CD14-positive monocyte (primary cell): ENCODE measurements around the gene ASIC2. TPM values are rescaled to one million over a fixed set of nuclear protein-coding genes. Genes with fewer than 3 reads are reported as not detected.

ENCODE experiments used
- DNase-seq, 3 donors: peaks; one replicate each; pipeline ENCODE4 v3.0.0-alpha.2; 2011 to 2022
- H2AFZ ChIP-seq: 2 replicates; pipeline ENCODE4 v1.6.0; 2012; ENCODE audit warnings: mild to moderate bottlenecking, low read depth, low read length, inconsistent platforms; ENCODE audit not compliant: insufficient read depth, poor library complexity, severe bottlenecking
- H3K27ac ChIP-seq, 2 donors: 1 replicate in 1 of 2; 2 replicates in 1 of 2; pipeline ENCODE4 v1.5.1; 2012 to 2013; ENCODE audit warnings: low read length in 2 of 2, control low read depth in 1 of 2, inconsistent platforms in 1 of 2, low read depth in 1 of 2, mild to moderate bottlenecking in 1 of 2
- H3K27me3 ChIP-seq, 2 donors: one replicate each; pipeline versions ENCODE4 v1.6.0 to v1.6.1; 2011 to 2013; ENCODE audit warnings: low read length in 2 of 2; ENCODE audit not compliant: control insufficient read depth in 2 of 2, insufficient read depth in 2 of 2
- H3K36me3 ChIP-seq, 2 donors: replicated peaks in 1 of 2; 1 replicate in 1 of 2; 2 replicates in 1 of 2; pipeline versions ENCODE4 v1.5.1 to v1.6.1; 2012 to 2013; ENCODE audit warnings: low read length in 2 of 2, control low read depth in 1 of 2, inconsistent platforms in 1 of 2, mild to moderate bottlenecking in 1 of 2; ENCODE audit not compliant: insufficient read depth in 2 of 2, control insufficient read depth in 1 of 2
- H3K4me1 ChIP-seq, 2 donors: 1 replicate in 1 of 2; 2 replicates in 1 of 2; pipeline versions ENCODE4 v1.5.1 to v1.6.1; 2012 to 2013; ENCODE audit warnings: low read length in 2 of 2, control low read depth in 1 of 2, inconsistent platforms in 1 of 2, mild to moderate bottlenecking in 1 of 2, moderate library complexity in 1 of 2; ENCODE audit not compliant: insufficient read depth in 2 of 2, control insufficient read depth in 1 of 2
- H3K4me2 ChIP-seq: replicated peaks from 2 replicates; pipeline ENCODE3; 2012; ENCODE audit warnings: low read length, moderate library complexity, mild to moderate bottlenecking; ENCODE audit not compliant: poor library complexity, severe bottlenecking; ENCODE audit errors: extremely low read depth
- H3K4me3 ChIP-seq, 3 experiments: fragments of 200-600 bp in 1 of 3; sonication (generic) in 1 of 3; replicated peaks in 1 of 3; 1 replicate in 2 of 3; 2 replicates in 1 of 3; pipeline ENCODE4 v1.5.1; 2011 to 2013; ENCODE audit warnings: low read length in 3 of 3, mild to moderate bottlenecking in 3 of 3, control low read depth in 2 of 3, low read depth in 2 of 3, inconsistent platforms in 1 of 3, moderate library complexity in 1 of 3
- H3K79me2 ChIP-seq: 2 replicates; pipeline ENCODE4 v1.6.0; 2012; ENCODE audit warnings: mild to moderate bottlenecking, control low read depth, inconsistent platforms, low read length, moderate library complexity; ENCODE audit not compliant: insufficient read depth
- H3K9ac ChIP-seq: 2 replicates; pipeline ENCODE4 v1.6.0; 2017; ENCODE audit warnings: low read length, mild to moderate bottlenecking; ENCODE audit not compliant: insufficient read depth, poor library complexity, severe bottlenecking
- H3K9me3 ChIP-seq, 2 donors: replicated peaks in 1 of 2; 1 replicate in 1 of 2; 2 replicates in 1 of 2; pipeline versions ENCODE4 v1.5.1 to v1.6.1; 2012 to 2013; ENCODE audit warnings: low read length in 2 of 2, control low read depth in 1 of 2; ENCODE audit not compliant: control insufficient read depth in 1 of 2, insufficient read depth in 1 of 2
- H4K20me1 ChIP-seq: 2 replicates; pipeline ENCODE4 v1.6.0; 2012; ENCODE audit warnings: mild to moderate bottlenecking, low read length, control low read depth, moderate library complexity; ENCODE audit not compliant: insufficient read depth
- H3K27ac Mint-ChIP-seq, 7 donors: one replicate each; pipeline ENCODE4 v1.8.0; 2020; ENCODE audit warnings: mild to moderate bottlenecking in 7 of 7, mixed read lengths in 7 of 7, moderate library complexity in 6 of 7, inconsistent platforms in 2 of 7
- H3K27me3 Mint-ChIP-seq, 3 donors: one replicate each; pipeline ENCODE4 v1.8.0; 2021 to 2022; ENCODE audit warnings: low read depth in 3 of 3, mild to moderate bottlenecking in 3 of 3, mixed read lengths in 3 of 3, moderate library complexity in 3 of 3, inconsistent platforms in 1 of 3
- H3K36me3 Mint-ChIP-seq, 2 donors: one replicate each; pipeline ENCODE4 v1.8.0; 2020; ENCODE audit warnings: mixed read lengths in 2 of 2, inconsistent platforms in 1 of 2, mild to moderate bottlenecking in 1 of 2
- H3K4me1 Mint-ChIP-seq: one replicate; pipeline ENCODE4 v1.8.0; 2020; ENCODE audit warnings: mild to moderate bottlenecking, mixed read lengths
- H3K4me3 Mint-ChIP-seq, 2 donors: one replicate each; pipeline ENCODE4 v1.8.0; 2020; ENCODE audit warnings: mild to moderate bottlenecking in 2 of 2, mixed read lengths in 2 of 2, moderate library complexity in 1 of 2
- H3K9me3 Mint-ChIP-seq, 7 donors: one replicate each; pipeline ENCODE4 v1.8.0; 2020 to 2022; ENCODE audit warnings: mixed read lengths in 7 of 7, mild to moderate bottlenecking in 6 of 7, moderate library complexity in 6 of 7, inconsistent platforms in 2 of 7
- CTCF ChIP-seq: fragments of 200-600 bp; IDR thresholded peaks from one replicate; pipeline ENCODE4 v1.8.0; 2022; ENCODE audit warnings: antibody characterized with exemption, mild to moderate bottlenecking
- WGBS: methylation state at CpG from one replicate; pipeline ENCODE4 v1.1.5; 2013; ENCODE audit warnings: missing lambda C conversion rate; ENCODE audit not compliant: insufficient coverage; 5-methylcytosine and 5-hydroxymethylcytosine counted together
- intact Hi-C, 2 donors: fragments of 100-400 bp; cut with micrococcal nuclease; formaldehyde crosslinking; loops; one replicate each; pipeline versions ENCODE4 v1.15.0 to v1.15.1; 2023
- polyA plus RNA-seq, 3 donors: library from polyadenylated mRNA; depleted of rRNA in 1 of 3; unstranded in 2 of 3; stranded (reverse) in 1 of 3; fragments of 300-500 nt in 2 of 3; fragments of >200 nt in 1 of 3; fragmentation: Illumina TruSeq in 2 of 3; gene quantifications; 1 replicate in 2 of 3; 2 replicates in 1 of 3; pipeline ENCODE4 v1.2.3, GENCODE V29; 2012 to 2021

Gene ASIC2
- polyA plus RNA-seq, 3 donors = not detected

- H3K4me3 Mint-ChIP-seq = no peak overlapping the region
- TF ChIP-seq CTCF = no peak
- no peak overlapping the region for H3K4me2 ChIP-seq
Measured at GRCh38 chr17:33137426-33137825, 155.7 kb downstream of the ASIC2 start.

GRCh38 chr17:33135691-33136090, 157.4 kb downstream of the ASIC2 start:
- H3K4me2 ChIP-seq = no peak overlapping the region
- H3K79me2 ChIP-seq = no peaks in the 10 kb centered on the region
- Mint-ChIP-seq H3K4me1 (no peaks in the 10 kb centered on the region), H3K36me3 (no peaks in the 10 kb centered on the region), H3K9me3 (peaks cover 0 to 5% (median 0%) of the 10 kb centered on the region in 7 donors), H3K4me3 (no peak overlapping the region), H3K27ac (no peak overlapping the region), H3K27me3 (peaks cover 0 to 8% (median 1%) of the 10 kb centered on the region in 3 donors)
- no peak overlapping the region for H3K9ac ChIP-seq
- no peak overlapping the region for H3K27ac ChIP-seq
- WGBS = 76% methylated on average over 3 of the region's 4 CpGs
- H3K9me3 ChIP-seq = no peaks in the 10 kb centered on the region
- no peak overlapping the region for H3K4me3 ChIP-seq
- no peak overlapping the region for H2AFZ ChIP-seq
- H3K4me1 ChIP-seq = no peaks in the 10 kb centered on the region
- no peak for TF ChIP-seq CTCF
- no peak for DNase-seq
- H3K27me3 ChIP-seq = no peaks in the 10 kb centered on the region
- intact Hi-C loops = no loop called here
- H4K20me1 ChIP-seq = no peaks in the 10 kb centered on the region
- H3K36me3 ChIP-seq = no peaks in the 10 kb centered on the region

More at GRCh38 chr17:33137426-33137825, 155.7 kb downstream of the ASIC2 start:
- H3K36me3 Mint-ChIP-seq = no peaks in the 10 kb centered on the region
- H3K4me3 ChIP-seq = no peak overlapping the region
- H3K27me3 ChIP-seq = no peaks in the 10 kb centered on the region
- H4K20me1 ChIP-seq = no peaks in the 10 kb centered on the region
- no peaks in the 10 kb centered on the region for H3K9me3 ChIP-seq
- no peaks in the 10 kb centered on the region for H3K4me1 Mint-ChIP-seq
- peaks cover 0 to 7% (median 1%) of the 10 kb centered on the region in 3 donors for H3K27me3 Mint-ChIP-seq
- H3K36me3 ChIP-seq = no peaks in the 10 kb centered on the region
- no peak overlapping the region for H3K27ac Mint-ChIP-seq
- peaks cover 0 to 5% (median 0%) of the 10 kb centered on the region in 7 donors for H3K9me3 Mint-ChIP-seq
- no peak for DNase-seq
- H3K9ac ChIP-seq = no peak overlapping the region
- H2AFZ ChIP-seq = no peak overlapping the region
- H3K79me2 ChIP-seq = no peaks in the 10 kb centered on the region
- intact Hi-C loops = no loop called here
- H3K27ac ChIP-seq = no peak overlapping the region
- no peaks in the 10 kb centered on the region for H3K4me1 ChIP-seq
